Cardiac muscle cell (in vitro differentiated cells and primary cell): Measurements from ENCODE around the gene KLK12. TPM values are rescaled to one million over a fixed set of nuclear protein-coding genes. Genes with fewer than 3 reads are reported as not detected.

Experiments used
- DNase-seq, 2 donors: peaks; one replicate each; pipeline versions ENCODE4 v3.0.0 to v3.0.0-alpha.2; 2010 to 2017; ENCODE audit warnings: low read depth in 1 of 2, low spot score in 1 of 2
- H3K27ac ChIP-seq: fragments of 200-600 bp; sonication (generic); 2 replicates; pipeline ENCODE4 v1.5.1; 2016
- H3K27me3 ChIP-seq: fragments of 200-600 bp; sonication (generic); 2 replicates; pipeline ENCODE4 v1.6.0; 2016; ENCODE audit warnings: control low read depth
- H3K36me3 ChIP-seq: fragments of 200-600 bp; sonication (generic); 2 replicates; pipeline ENCODE4 v1.5.1; 2016; ENCODE audit warnings: control low read depth
- H3K4me1 ChIP-seq: fragments of 200-600 bp; sonication (generic); 2 replicates; pipeline ENCODE4 v1.8.1; 2017; ENCODE audit warnings: low read depth, mild to moderate bottlenecking, mixed run types
- H3K4me3 ChIP-seq: fragments of 200-600 bp; sonication (generic); 2 replicates; pipeline ENCODE4 v1.5.1; 2016; ENCODE audit warnings: mild to moderate bottlenecking
- H3K9me3 ChIP-seq: fragments of 200-600 bp; sonication (generic); 2 replicates; pipeline ENCODE4 v1.5.1; 2017; ENCODE audit warnings: low read depth, mild to moderate bottlenecking, control low read depth
- CTCF ChIP-seq: IDR thresholded peaks from 2 replicates; pipeline ENCODE4 v1.5.1; 2012; ENCODE audit warnings: low read depth, mild to moderate bottlenecking, low read length
- polyA plus RNA-seq: library from polyadenylated mRNA; unstranded; fragments of >200 nt; fragmentation: Nextera tagmentation; extraction: Ambion mirVana; gene quantifications from 2 replicates; pipeline ENCODE4 v1.2.1, GENCODE V29; 2016
- total RNA-seq: library from RNA; depleted of rRNA; stranded (reverse); fragments of >200 nt; gene quantifications from 2 replicates; pipeline ENCODE4 v1.2.3, GENCODE V29; 2016

Gene KLK12
- total and polyA plus RNA-seq, 2 experiments from 2014 or later: not detected

- H3K36me3 ChIP-seq: no peaks in the 10 kb centered on the region
- H3K27me3 ChIP-seq: peaks cover 15% of the 10 kb centered on the region
- TF ChIP-seq CTCF: no peak
- H3K27ac ChIP-seq: no peak overlapping the region
- no peak overlapping the region for H3K4me3 ChIP-seq
- H3K4me1 ChIP-seq: no peaks in the 10 kb centered on the region
- H3K9me3 ChIP-seq: no peaks in the 10 kb centered on the region
- DNase-seq: peak; percentile 17 to 22
Measured at GRCh38 chr19:51002542-51003311, 32.1 kb downstream of the KLK12 start.

GRCh38 chr19:51002089-51002532 is 32.7 kb downstream of the KLK12 start:
- Histone ChIP-seq H3K27ac (no peak overlapping the region), H3K27me3 (peaks cover 11% of the 10 kb centered on the region)
- no peak for DNase-seq

GRCh38 chr19:51001515-51001914 is 33.3 kb downstream of the KLK12 start, which contains the start of gene KLK8:
KLK8 (minus strand) TSS chr19:51001604; CDS start chr19:51001167, 437 bp downstream.
- H3K36me3 ChIP-seq: no peaks in the 10 kb centered on the region
- no peak within 1 kb of the TSS for H3K27ac ChIP-seq
- no peaks in the 10 kb centered on the region for H3K9me3 ChIP-seq
- no peak for TF ChIP-seq CTCF
- H3K4me1 ChIP-seq: no peaks in the 10 kb centered on the region
- no peak within 1 kb of the TSS for H3K4me3 ChIP-seq
- no peak for DNase-seq
- peaks cover 5% of the 10 kb centered on the region for H3K27me3 ChIP-seq

More at GRCh38 chr19:51002089-51002532, 32.7 kb downstream of the KLK12 start:
- H3K4me3 ChIP-seq: no peak overlapping the region
- H3K4me1 ChIP-seq: no peaks in the 10 kb centered on the region
- H3K36me3 ChIP-seq: no peaks in the 10 kb centered on the region
- TF ChIP-seq CTCF: no peak
- H3K9me3 ChIP-seq: no peaks in the 10 kb centered on the region

- Histone ChIP-seq H3K4me1 (no peaks in the 10 kb centered on the region), H3K4me3 (no peak overlapping the region), H3K27me3 (no peaks in the 10 kb centered on the region), H3K36me3 (no peaks in the 10 kb centered on the region), H3K9me3 (no peaks in the 10 kb centered on the region), H3K27ac (no peak overlapping the region)
- DNase-seq: no peak
- no peak for TF ChIP-seq CTCF
Measured at GRCh38 chr19:51000981-51001380, 33.8 kb downstream of the KLK12 start.

GRCh38 chr19:51000426-51000825 is 34.4 kb downstream of the KLK12 start:
- Histone ChIP-seq H3K9me3 (no peaks in the 10 kb centered on the region), H3K36me3 (no peaks in the 10 kb centered on the region), H3K27ac (no peak overlapping the region), H3K4me1 (no peaks in the 10 kb centered on the region), H3K4me3 (no peak overlapping the region), H3K27me3 (no peaks in the 10 kb centered on the region)
- no peak for TF ChIP-seq CTCF
- DNase-seq: no peak
